Caki2 (cell line): ENCODE results near the gene ASB18. TPM values are rescaled to one million over a fixed set of nuclear protein-coding genes. Genes with fewer than 3 reads are reported as not detected.

Experiments
- DNase-seq: peaks from one replicate; pipeline ENCODE4 v3.0.0-alpha.2; 2015; ENCODE audit warnings: low read depth
- in situ Hi-C: cut with HindIII; loops from 2 replicates; pipeline ENCODE4 v1.10.0; 2016; ENCODE audit warnings: low sequenced_read_pairs, low pct_unique_long_range_greater_than_20kb, mixed read lengths
- total RNA-seq: library from RNA; depleted of rRNA; stranded (reverse); fragments of >200 nt; shearing (Covaris generic); gene quantifications from 2 replicates; pipeline ENCODE4 v1.2.3, GENCODE V29; 2014; ENCODE audit warnings: low replicate concordance; rRNA removed

The ASB18 gene
- total RNA-seq: not detected in 2 replicates

DNA sequence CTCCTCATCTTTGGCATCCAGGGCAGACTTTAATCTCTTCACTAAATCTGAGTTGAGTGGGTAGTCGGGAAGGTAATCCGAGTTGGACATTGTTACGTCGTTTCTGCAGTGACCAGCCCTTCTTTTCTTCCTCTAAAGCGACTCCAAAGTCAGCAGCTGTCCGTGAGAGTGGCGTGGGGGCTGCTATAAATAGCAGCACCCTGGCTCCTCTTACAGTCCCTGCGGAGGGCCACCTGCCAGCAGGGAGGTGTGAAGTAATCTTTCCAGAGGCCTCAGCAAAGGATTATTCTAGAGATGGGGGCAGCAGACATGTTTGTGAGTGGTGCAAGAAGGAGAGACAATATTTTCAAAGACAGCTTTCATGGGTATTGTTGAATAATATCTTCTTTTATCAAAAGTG lies at the start of gene ASB18:
Gene ASB18, minus strand, starts transcription at position 151 of the 400 bp plus-strand sequence. Its CDS starts 61 bp downstream, at position 90.
- no peak for DNase-seq
- in situ Hi-C loops: no loop called here

DNA sequence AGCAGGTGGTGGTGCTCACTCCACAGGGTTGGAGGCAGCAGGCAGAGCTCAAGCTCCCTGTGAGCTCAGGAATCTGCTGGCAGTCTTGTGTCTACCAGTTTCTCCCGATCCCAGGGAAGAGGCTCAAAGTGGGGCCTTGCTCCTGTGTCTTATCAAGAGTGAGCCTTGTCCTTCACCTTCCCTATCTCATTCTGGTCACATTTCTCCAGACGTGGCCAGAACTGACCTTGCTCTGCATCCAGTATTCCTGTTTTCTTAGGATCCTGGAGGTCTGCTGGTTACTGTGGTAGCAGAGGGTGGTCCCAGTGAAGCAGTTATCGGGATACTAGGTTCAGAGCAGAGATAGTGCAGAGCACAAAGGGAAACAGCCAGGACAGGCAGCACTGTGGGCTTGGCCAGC lies 47.1 kb upstream of the ASB18 start:
- DNase-seq: no peak
- in situ Hi-C loops: no loop called here

DNA sequence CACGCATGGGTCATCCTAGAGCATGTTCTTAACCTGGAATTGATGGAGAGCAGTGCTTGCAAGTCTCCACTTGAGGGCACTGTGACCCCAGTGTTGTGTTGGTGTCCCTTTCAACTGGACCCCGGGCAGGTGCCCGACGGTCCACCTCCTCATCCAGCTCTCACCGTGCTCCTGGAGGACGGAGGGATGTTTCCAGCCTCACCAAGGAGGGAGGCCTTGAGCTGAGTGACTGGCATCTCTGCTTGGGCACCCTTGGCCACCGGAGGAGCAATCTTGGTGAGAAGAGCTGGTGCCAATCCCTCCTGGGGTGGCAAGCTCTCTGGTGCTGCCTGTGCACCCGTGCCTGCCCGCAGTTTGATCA lies 45.4 kb upstream of the ASB18 start:
- in situ Hi-C loops: no loop called here
- DNase-seq: no peak

- in situ Hi-C loops: no loop called here
- DNase-seq: no peak
These were observed 44.9 kb upstream of the ASB18 start for GRCh38 chr2:236308855-236309668.

DNA sequence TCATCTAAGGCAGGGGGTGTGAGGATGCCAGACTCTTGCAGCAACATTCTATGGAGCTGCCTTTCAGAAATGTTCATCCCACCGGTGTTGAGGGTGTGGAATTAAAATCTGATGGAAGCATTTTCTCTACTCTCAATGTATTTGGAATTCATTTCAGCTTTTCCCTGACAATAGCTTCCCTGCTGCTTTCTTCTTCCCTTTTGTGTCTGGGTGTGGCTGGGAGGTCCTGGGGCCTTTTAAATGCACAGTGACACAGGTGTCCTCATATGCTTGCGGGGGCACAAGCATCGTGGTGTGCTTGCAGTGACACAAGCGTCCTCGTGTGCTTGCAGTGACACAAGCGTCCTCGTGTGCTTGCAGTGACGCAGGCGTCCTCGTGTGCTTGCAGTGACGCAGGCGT lies 43.4 kb upstream of the ASB18 start:
- in situ Hi-C loops: no loop called here

GRCh38 chr2:236306825-236307540 lies 42.8 kb upstream of the ASB18 start:
- DNase-seq: no peak
- in situ Hi-C loops: no loop called here

More for the DNA sequence above, 43.4 kb upstream of the ASB18 start:
- DNase-seq: no peak

GRCh38 chr2:236305964-236306605 lies 41.9 kb upstream of the ASB18 start:
- no peak for DNase-seq
- in situ Hi-C loops: no loop called here

DNA sequence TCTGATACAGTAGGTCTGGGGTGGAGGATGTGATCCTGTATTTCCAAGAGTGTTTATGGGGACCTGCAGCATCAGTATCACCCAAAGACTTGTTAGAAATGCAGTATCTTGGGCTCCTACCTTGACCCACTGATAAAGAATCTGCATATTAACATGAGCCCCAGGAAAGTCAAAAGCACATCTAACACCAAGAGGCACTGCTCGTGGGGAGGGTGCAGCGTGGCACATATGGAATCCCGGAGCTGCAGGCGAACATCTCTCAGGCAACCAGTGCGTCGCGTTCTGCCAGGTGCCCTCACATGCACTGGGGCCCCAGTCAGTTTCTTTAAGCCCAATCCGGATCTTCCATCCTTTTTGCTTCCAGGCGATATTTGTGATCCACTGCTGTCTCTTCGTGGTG lies 41.3 kb upstream of the ASB18 start:
- DNase-seq: no peak
- in situ Hi-C loops: no loop called here

DNA sequence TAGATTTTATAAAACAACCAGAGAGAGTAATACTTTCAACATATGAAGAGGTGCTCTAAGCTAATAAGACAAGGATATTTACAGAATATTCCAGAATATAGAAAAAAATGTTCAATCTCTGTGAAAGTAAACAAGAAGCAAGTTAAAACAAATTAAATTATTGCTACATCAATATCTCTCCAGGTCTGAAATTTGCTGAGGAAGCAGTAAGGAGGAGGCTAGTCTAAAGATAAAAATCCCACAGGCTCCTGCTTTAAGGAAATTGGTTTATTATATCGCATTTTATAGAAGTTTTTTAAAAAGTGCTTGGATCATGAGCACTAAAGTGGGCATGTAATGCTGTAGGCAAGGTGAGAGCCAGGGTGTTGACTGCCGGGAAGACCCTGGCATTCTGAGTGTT lies 39.7 kb upstream of the ASB18 start:
- in situ Hi-C loops: no loop called here
- DNase-seq: no peak

DNA sequence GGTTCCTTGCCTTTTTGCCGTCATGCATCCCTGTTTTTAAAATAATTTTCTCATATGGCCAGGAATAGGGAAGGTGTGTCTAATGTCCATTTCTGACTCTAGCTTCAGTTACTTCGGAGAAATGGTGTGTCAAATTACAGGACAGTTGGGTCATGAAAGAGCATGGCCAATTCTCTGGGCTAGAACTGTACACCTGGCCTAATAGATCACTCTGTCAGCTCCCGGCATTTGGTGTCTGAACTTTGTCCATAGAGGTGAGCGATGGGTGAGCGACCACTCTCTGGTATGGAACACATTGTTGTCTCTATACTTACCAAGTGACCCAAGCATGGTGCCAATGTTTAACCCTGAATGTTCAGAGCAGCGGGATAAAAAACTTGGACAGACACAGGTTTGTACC lies 38.3 kb upstream of the ASB18 start:
- no peak for DNase-seq
- in situ Hi-C loops: no loop called here

DNA sequence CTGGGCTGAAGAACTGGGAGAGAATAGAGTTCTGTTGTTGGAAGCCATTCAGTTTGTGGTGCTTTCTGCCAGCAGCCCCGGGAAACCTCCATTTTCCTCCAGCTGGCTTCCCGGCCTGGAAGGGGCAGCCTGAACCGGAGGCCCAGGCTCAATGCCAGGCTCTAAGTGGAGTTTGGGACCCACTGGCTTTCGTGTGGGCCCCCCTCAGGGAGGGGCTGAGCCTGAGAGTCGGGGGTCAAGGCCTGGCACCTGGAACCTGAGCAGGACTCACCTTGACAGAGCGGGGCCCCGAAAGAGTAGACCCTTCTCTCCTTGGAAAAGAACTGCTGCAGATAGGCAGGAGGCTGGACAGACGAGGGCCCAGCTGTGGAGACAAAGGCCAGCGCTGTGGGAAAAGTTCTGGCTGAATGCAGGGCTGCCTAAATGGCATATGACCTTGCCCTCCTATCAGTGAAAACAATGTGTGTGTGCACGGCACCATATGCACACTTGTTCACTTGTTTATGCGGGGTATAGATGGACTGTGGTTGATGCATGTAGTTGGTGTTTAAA lies 34.8 kb upstream of the ASB18 start:
- no peak for DNase-seq
- in situ Hi-C loops: no loop called here

GRCh38 chr2:236295481-236295880 lies 31.3 kb upstream of the ASB18 start:
- no peak for DNase-seq
- in situ Hi-C loops: no loop called here

- in situ Hi-C loops: no loop called here
- DNase-seq: no peak
These were observed 30.4 kb upstream of the ASB18 start for GRCh38 chr2:236294647-236295046.

DNA sequence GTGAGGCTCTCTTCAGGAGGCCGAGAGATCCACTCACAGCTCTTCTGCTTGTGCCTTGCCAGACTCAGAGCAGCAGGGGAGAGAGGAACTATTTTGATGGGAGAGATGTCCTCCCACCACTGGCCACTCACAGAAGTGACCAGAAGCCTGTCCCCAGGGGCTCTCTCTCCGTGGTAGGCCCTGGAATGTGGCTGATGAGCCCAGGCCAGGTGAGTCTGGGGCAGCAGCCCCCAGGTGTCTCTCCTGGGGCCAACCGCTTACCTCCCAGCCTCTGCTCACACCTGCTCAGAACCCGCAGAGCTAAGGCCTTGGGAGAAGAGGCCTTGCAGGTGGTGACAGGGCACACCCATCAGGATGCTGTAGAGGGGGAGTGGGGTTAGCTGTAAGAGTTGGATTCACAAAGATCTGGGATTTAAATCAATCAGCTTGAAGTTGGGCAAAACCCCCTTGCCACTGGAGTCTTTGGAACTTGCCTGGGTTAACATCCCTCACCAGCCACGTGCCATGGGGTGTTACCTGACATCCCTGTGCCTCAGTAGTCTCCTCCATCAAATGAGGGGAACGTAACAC lies 29.1 kb upstream of the ASB18 start:
- DNase-seq: no peak
- in situ Hi-C loops: no loop called here

DNA sequence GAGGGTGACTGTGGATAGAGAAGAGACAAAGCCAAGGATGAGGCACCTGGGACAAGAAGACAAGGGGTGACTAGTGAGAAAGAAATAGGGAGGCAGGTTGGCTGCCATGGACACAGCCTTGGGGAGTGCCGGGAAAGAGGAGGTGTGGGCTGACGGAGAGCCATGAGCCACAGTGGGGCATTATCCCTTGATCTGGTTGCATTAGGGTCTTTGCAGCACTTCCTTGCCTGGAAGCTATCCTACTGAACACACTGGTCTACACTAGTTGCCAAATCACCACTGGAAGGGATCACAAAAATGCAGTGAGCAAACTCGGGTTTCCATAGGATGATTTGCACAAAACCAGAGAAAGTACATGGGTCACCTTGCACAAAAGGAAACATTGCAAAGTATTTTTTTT lies 27.7 kb upstream of the ASB18 start:
- DNase-seq: no peak

DNA sequence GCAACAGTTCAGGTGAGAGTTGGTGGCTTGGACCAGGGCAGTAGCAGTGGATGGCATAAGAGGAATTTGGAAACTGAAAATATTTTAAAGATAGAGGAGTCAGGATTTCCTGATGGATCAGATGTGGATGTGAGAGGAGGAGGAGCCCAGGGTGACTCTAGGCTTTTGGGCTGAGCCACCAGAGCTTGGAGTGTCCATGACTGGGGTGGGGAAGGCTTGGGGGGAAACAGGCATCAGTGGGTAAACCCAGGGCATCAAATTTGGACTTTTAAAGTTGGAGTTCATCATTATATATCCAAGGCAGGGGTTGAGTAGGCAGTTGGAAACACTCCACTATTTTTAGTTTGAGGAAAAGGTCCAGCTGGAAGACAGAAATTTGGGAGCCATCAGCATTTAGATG lies 27.3 kb upstream of the ASB18 start:
- in situ Hi-C loops: no loop called here
- no peak for DNase-seq

More for the DNA sequence above, 27.7 kb upstream of the ASB18 start:
- in situ Hi-C loops: no loop called here

DNA sequence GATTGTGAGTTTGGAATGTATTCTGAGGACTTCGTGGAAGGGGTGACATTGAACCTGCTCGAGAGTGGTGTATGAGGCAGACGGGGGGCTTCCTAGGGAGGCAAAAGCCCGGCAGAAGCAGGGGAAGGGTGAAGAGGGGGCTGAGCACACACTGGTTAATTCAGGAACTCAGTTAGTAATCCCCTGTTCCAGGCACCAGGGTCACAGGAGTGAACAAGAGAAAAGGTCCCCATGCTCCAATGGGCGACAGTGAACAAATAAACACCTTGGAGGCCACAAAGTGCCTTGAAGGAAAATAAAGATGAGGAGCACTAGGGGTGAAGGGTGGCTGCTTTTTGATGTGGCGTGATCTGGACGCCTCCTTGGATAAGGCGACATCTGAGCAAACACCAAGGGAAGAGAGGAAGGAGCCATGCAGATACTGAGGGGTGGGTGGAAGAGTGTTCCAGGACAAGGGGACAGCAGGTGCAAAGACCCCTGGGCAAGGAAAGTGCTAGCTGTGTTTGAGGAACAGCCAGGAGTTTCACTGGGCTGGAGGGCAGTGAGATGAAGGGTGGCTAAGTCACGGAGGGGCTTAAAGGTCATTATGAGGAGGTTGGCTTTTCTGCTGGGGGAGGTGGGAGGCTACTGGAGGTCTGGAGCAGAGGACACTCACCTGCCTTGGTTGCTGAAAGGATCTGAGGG lies 26.7 kb upstream of the ASB18 start:
- in situ Hi-C loops: no loop called here
- no peak for DNase-seq

DNA sequence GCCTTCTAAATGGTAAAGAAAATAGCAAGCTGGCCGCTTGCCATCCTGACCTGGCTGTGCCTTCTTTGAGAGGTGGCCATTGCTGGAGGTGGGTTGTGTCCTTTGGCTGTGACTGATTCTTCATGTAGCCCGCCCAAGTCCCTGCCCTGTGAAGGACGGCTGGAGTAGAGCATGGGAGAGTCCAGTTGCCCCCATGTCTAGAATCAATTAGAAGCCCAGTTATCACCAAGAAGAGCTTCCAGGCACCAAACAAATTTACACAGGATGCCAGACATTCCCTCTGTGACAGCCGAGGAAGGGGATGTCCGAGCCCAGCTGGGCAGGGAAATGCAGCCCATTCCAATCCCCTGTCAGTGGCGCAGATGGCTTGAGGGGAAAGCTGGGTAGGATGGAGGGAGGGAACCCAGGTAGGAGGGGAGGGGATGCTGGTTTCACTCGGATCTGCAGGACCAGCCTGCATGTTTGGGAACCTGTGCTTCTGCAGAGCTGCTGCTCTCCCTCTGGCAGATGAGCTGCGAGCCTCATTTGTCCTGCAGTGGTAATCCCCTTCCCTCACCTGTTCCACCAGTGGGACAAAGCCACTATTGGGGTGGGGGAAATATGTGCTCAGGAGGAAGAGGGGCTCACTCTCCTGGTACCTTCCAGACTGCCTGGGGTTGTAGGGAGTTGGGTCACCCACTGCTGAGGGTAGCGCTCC lies 25.7 kb upstream of the ASB18 start:
- in situ Hi-C loops: no loop called here
- DNase-seq: no peak
